Activated T-helper 1 cell treated with Interleukin-2 at 50 U/mL for 16 hours (primary cell): Measurements from ENCODE around the gene AKAP8.
"Not testable (repeated sequence)": the region's sequence is repeated elsewhere in the genome, so short reads cannot be mapped to it uniquely, and the experiment has no call there.

Experiments
- DNase-seq: peaks from one replicate; pipeline ENCODE4 v3.0.0-alpha.2; 2020; ENCODE audit warnings: low read depth

AKAP8 gene

GRCh38 chr19:15404097-15404779 lies 24.7 kb upstream of the AKAP8 start:
- DNase-seq, result no peak

- no peak for DNase-seq
Observed at GRCh38 chr19:15403151-15403531, 23.6 kb upstream of the AKAP8 start.

DNA sequence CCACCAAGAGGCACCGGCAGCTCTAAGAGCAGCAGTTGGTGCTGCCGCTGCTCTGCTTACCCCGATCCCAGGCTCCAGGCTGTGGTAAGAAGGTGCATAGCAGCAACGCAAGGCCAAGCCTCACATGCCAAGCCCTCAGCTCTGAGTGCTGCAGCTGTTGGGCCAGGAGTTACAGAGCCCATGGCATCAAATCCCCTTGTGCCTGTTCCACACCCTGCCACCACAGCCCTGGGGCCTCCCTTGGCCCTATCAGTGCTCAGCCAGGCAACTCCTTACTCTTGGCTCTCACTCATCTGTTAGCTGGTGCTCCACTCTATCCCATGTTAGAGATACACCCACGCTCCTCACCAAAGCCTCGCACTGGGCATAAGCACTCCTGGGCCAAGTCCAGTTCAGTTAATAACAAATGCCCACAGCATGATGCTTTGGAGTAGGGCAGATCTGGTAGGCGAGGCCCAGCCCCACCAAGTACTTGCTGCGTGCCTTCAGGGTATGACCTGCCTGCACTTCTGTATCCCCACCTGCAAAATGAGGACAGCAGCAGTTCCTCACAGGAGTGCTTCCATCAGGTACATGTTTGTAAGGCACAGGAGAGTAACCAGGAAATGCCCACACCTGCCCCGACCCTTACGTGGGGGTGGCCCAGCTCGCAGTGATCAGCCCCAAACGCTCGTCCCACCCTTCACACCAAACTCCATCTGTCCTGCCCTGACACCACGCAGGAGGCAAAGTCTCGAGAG lies 23.0 kb upstream of the AKAP8 start:
- no peak for DNase-seq

GRCh38 chr19:15401397-15401710 lies 21.8 kb upstream of the AKAP8 start:
- DNase-seq, result no peak

- no peak for DNase-seq
Observed at GRCh38 chr19:15400521-15401396, 21.2 kb upstream of the AKAP8 start.

- DNase-seq, result no peak
Observed at GRCh38 chr19:15399635-15400034, 20.0 kb upstream of the AKAP8 start.

GRCh38 chr19:15399234-15399515 lies 19.6 kb upstream of the AKAP8 start:
- DNase-seq, result no peak

GRCh38 chr19:15398501-15399233 lies 19.1 kb upstream of the AKAP8 start:
- no peak for DNase-seq

GRCh38 chr19:15397782-15398181 lies 18.2 kb upstream of the AKAP8 start:
- no peak for DNase-seq

DNA sequence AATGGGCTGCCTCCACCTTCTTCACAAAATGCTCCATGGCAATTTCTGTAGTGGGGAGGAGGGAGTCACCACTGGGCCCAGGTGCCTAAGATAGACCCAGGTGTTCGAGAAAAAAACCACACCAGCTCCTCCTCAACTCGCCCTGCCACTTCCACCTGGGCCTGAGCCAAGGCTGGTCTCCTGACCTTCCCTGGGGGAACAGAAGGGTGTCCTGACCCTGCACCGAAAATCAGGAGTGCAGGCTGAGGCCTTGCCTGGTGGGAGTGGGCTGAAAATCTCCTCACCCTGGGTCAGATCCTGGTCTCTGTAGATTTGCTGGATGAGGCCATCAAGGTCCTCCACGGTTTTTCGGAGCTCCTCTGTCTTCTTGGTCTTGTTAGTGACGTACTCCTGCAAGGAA lies 17.6 kb upstream of the AKAP8 start:
- DNase-seq, result no peak

GRCh38 chr19:15396436-15396835 lies 16.8 kb upstream of the AKAP8 start:
- no peak for DNase-seq

DNA sequence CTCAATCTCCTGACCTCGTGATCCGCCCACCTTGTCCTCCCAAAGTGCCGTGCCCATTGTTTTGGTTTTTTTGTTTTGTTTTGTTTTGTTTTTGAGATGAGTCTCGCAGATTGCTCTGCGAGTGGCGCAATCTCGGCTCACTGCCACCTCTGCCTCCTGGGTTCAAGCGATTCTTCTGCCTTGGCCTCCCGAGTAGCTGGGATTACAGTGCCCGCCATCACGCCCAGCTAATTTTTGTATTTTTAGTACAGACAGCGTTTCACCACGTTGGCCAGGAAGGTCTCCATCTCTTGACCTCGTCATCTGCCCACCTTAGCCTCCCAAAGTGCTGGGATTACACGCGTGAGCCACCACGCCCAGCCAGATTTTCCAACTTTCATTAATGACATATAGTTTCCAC lies 15.7 kb upstream of the AKAP8 start:
- not testable (repeated sequence) for DNase-seq

DNA sequence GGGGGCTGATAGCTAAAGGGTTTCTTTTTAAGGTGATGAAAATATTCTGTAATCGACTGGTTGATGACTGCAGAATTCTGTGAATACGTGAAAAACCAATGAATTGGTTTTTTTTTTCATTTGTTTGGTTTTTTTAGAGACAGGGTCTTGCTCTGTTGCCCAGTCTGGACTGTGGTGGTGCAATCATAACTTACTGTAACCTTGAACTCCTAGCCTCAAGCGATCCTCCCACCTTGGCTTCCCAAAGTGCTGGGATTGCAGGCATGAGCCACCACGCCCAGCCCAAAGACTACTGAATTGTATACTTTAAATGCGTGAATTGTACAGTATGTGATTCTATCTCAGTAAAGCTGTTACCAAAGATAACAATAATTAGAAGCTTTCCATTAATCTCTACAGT lies 14.8 kb upstream of the AKAP8 start:
- no peak for DNase-seq

- no peak for DNase-seq
Observed at GRCh38 chr19:15393963-15394362, 14.4 kb upstream of the AKAP8 start.

DNA sequence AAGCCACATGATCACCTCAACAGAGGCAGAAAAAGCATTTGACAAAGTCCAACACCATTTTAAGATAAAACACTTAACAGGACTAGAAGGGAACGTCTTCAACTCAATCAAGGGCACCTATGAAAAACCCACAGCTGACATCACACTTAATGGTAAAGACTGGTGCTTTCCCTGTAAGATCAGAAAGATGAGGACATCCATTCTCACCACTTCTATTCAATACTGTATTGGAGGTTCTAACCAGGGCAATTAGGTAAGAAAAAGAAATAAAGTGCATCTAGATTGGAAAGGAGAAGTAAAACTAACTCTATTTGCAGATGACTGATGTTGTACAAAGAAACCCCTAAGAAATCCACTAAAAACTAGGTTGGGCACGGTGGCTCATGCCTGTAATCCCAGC lies 11.2 kb upstream of the AKAP8 start:
- DNase-seq, result no peak

- DNase-seq, result no peak
Observed at GRCh38 chr19:15381864-15382263, 2.3 kb upstream of the AKAP8 start.

- DNase-seq, result no peak
Observed at GRCh38 chr19:15381429-15381828, 1.8 kb upstream of the AKAP8 start.

DNA sequence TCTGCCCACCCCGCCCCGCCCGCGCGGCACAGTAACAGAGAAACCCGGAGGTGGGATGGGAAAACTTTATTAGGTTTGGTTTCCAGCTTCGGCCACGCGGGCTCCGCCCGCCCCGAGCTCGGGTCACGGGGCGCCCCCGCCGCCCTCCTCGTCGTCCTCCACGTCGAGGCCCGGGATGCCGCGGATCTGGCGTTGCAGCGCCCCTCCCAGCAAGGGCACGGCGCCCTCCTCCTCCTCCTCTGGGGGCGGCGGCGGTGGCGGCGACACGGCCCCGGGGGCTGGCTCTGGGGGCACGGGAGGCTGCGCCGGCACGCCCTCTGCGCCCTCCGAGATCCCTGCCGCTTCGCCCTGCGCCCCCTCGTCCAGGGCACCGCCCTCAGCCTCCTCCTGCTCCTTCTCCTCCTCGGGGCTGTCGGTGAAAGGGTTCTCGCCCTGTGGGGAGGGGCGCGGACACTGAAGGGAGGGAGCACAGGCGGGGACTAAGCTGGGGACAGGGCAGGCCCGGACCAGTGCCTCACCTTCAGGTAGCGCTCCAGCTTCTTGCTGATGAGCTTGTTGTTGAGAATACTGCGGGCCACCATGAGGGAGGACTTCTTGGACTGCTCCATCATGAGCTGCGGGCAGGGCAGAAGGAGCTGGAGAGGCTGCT lies 536 bp upstream of the AKAP8 start:
- DNase-seq, result no peak

- peak; percentile 31 for DNase-seq
Observed at GRCh38 chr19:15378534-15379082, 979 bp downstream of the AKAP8 start.

DNA sequence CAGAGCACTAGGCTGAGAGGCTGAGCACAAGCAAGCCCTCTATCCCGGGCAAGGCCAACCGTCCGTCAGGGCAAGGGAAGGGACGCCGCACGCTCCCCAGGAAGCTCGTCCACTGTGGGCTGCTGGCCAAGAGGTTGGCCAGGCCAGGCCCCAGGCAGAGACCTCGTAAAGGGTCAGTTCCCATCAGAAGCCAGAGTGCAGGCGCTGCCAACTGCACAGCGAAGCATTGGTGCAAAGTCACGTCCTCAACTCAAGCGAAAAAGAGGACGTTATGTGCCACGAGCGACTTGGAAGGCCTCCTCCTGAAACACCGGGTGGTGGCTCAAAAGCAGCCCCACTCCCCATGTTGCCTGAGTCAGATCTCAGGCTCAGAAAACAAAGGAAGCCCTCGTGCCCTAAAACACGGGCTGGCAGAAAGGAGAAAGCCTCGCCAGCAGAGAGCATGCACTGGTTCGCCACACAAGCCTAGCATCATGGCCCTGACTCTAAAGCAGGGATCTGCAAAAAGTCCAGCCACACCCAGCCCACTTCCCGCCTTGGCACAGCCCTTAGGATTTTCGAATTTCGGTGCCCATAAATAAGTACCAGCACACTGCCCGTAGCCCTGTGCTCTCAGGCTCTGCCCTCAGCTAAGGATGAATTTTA lies 4.7 kb downstream of the AKAP8 start:
- no peak for DNase-seq

DNA sequence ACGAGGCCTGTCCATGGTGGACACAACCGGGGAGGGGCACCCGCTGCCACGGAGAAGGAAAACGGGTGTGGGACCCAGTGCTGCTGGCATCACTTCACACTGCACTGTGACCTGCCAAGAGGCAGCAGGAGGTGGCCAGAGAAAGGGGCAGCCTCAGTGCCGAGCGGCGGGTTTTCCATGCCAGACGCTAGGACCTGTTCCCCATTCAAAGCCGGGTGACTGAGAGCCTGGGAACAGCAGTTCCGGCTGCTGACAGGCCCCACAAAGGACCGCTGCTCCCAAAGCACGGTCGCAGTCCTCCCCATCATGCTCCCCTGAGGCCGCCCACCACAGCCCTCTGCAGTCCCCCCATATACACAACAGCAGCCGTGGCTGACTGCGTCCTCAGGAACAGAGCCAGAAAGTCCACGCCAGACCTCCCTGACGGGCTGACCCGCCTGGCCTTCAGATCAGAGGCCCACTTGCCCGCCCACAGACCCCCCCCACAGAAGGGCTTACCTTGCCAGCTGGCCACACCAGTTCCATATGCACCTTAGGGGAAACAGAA lies 5.4 kb downstream of the AKAP8 start:
- DNase-seq, result no peak
